NCI-H524 (cell line): ENCODE measurements around the gene TNS1.

Experiments used
- DNase-seq, 2 experiments: peaks; one replicate each; lab custom pipeline; 2025; lab: John Stamatoyannopoulos, UW

TNS1 gene

DNA sequence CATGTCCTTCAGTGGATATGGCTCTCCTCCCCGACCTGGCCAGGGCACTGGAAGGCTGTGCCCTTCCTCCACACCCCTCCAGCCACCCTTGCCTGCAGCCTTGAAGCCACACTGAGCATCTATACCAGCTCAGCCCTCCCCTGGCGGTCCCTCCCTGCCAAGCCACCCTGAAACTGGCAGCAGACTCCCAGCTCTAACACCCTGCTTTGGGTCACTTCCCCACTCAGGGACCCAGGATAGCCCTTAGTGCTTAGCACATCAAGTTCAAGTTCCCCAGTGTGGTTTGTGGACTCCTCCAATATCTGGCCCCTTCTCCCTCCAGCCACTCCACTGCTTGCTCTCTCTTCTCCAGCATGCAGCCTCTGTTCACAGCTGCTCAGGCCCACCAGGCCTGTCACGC lies 89.4 kb downstream of the TNS1 start:
- no peak for DNase-seq

DNA sequence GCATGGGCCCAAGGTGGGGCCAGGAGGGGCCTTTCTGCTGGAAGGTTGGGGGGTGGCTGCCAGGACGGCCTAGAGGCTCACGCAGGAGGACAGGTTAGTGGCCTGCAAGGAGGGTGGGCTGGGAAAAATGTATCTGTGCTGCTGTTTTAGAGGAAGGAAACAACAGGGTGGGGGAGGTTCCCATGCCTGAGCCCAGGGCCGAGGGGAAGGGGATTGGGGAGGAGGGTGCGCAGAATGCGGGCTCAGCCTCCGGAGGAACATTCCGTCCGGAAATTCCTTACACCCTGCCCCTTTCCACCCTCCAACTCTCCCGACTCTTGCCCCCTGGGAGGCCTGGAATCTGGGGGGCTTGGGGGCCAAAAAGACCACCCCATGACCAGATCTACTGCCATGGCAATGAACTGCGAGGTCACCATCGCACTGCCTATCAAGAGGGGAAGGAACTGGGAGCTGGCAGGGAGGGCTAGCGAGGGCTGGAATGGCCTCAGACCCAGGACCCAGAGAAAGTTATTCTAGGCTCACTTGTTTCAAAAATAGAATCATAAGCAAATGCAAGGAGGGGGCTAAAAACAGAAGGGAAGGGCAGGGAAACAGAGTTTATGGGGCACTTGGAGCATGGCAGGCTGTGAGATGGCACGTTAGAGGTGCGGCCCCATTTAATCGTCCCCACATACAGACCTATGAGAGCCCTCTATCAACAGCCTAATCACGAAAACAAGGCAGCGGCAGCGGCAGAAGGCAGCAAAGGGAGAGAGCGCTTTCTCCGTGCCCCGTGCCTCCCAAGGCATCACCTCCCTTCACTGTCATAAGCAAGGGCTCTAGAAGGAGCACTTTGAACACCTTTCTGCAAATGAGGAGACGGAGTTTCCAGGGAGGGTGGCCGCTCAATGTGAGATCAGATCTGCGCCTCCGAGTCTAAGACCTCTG lies 90.4 kb downstream of the TNS1 start:
- no peak for DNase-seq

DNA sequence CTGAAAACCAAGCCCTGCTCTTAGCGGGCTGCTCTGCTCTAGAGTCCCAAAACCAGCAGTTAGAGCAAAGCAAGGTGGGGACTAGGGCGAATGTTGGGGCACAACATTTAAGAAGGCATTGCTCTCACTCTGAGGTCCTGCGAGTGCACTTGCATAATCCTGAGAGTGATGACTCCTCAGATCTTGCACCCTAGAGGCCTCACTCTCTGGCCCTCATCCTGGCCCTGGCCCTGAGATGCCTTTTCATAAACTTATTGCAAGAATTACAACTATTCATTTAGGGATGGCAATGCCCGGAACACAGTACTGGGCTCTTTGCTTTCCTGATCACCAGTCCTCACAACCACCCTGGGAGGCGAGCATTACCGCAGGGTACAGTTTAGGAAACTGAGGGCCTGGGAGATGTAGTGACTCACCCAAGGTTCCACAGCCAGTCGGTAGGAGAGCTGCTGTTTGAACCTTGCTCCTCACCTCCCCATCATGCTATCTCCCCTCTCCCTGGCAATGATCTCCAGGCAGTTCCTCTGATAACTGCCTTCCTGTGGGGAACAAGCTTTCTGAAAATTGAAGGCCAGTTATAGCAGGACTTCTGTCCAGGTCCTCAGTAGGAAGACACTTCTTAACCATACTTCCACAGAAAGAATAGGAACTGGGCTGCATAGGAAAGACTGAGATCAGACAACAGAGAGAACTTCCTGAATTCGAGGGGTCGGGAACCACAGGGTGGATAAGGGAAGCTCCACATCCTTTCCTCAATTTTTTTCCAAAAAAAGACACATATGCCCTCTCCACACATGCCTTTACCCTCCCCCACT lies 91.3 kb downstream of the TNS1 start:
- DNase-seq: no peak

DNA sequence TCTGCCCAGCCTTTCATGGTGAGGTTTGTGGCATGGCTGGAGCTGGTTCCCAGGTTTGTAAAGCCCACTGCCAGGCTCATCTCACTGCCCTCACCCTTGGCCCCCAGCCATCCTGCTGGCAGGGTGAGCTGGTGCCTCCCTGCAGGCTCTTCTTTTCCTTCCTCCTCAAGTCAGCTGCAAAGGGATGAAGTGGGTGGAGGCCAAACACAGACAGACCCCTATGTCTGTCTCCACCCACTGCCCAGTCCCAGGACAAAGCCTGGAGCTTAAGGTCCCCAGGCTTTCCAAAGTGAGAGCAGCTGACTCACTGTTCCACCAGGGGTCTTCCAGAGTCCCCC lies 92.0 kb downstream of the TNS1 start:
- no peak for DNase-seq

DNA sequence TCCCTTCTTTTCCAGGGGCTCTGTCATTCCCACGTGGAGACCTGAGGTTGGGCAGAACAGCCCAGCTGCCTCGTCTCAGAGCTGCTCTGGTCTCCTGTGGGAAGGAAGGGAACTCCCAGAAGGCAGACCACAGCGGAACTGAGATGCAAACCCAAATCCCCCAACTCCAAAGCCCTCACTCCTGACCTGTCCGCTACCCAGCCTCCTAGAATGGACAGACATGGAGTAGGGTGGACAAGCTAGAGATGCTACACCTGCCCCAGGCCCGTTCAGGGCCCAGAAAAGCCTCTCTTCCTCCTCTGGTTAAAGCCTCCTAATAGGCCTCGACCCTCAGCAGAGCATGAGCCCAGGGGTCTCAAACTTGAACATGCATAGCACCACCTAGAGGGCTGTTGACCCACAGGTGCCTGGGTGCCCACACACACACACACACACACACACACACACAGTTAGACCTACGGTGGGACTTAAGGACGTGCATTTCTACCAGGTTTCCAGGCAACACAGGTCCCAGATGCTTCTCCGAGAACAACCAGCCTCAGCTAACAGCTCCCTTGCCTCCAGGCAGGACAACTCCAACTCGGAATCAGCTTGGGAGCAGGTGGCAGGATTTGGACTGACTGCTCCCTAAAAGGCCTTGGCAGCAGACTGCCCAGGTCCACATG lies 93.5 kb downstream of the TNS1 start:
- DNase-seq: no peak

GRCh38 chr2:217908544-217908943 lies 94.3 kb downstream of the TNS1 start:
- DNase-seq: no peak

GRCh38 chr2:217907266-217907665 lies 95.5 kb downstream of the TNS1 start:
- DNase-seq: no peak

DNA sequence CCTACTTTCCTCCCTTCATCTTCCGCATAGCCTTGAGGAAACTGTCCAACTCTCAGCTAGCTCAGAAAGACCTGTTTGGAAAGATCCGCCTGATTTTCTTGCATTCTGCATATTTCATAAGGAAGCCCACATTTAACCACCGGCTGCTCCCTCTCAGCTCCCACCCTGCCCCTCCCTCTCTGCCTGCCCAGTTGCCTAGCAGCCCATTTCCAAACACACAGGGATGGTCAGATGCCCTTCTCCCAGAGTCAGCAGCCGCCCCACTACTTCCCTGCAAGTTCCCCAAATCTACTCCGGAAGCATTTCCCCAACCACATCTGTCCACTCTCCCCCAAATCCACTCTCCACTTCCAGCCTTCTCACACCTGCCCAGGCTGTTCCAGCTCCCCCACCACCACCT lies 96.0 kb downstream of the TNS1 start:
- DNase-seq: no peak

GRCh38 chr2:217905896-217906295 lies 96.9 kb downstream of the TNS1 start:
- DNase-seq: no peak

DNA sequence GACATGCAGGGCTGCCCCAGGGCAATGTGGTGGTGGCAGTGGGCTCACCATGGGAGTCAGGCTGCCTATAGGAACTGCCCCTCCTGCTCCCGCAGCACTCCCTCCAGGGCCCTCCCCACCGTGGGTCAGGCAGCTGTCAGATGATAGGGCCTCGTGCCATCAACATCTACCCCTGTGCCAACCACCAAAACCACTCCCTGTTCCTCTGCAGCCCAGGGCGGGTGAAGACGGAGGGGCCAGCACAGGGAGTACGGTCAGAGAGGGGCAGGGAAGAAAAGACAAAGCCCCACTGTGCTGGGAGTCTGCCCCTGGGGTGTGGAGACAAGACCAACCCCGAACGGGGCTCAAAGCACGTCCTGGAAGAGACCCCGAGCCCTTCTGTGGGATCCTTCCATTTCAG lies 97.4 kb downstream of the TNS1 start:
- no peak for DNase-seq

DNA sequence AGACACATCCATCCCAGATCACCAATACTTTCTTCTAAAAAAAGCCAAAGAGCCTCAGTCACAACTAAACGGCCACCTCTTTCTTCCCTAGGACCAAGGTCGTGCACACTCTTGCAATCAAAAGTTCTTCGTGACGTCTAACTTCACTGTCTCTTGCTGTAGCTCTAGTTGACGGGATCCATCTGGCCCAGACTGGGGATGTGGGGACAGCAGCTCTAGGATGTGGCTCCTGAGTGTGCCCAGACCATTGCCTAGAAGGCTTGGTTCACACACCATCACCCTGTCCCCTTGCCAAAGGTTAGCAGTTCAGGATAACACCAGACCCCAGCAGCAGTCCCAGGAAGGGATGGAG lies 98.2 kb downstream of the TNS1 start:
- no peak for DNase-seq

GRCh38 chr2:217903859-217904613 lies 98.8 kb downstream of the TNS1 start:
- no peak for DNase-seq

GRCh38 chr2:217903142-217903858 lies 99.5 kb downstream of the TNS1 start:
- DNase-seq: no peak

- no peak for DNase-seq
These were observed 100.2 kb downstream of the TNS1 start for GRCh38 chr2:217902379-217903141.

GRCh38 chr2:217901835-217902378 lies 100.9 kb downstream of the TNS1 start:
- no peak for DNase-seq

GRCh38 chr2:217901400-217901799 lies 101.4 kb downstream of the TNS1 start:
- DNase-seq: no peak

- DNase-seq: no peak
These were observed 101.9 kb downstream of the TNS1 start for GRCh38 chr2:217900780-217901360.

GRCh38 chr2:217900010-217900779 lies 102.6 kb downstream of the TNS1 start:
- no peak for DNase-seq
